Calu3 (cell line): ENCODE measurements around the gene VCX2. TPM values are rescaled to one million over a fixed set of nuclear protein-coding genes. Genes with fewer than 3 reads are reported as not detected.
"Not testable (repeated sequence)": the region's sequence is repeated elsewhere in the genome, so short reads cannot be mapped to it uniquely, and the experiment has no call there.

Source experiments
- BruUV-seq: library from RNA; stranded (reverse); fragments of 400-500 nt; replicated peaks from 2 replicates; lab custom pipeline; 2021; lab: Mats Ljungman, UMichigan
- CTCF ChIA-PET: fragments of 300-600 bp; sonication (Branson Sonifier 250); formaldehyde crosslinking; loops from one replicate; lab custom pipeline; 2022; ENCODE audit warnings: antibody characterized with exemption; lab: Charles Lee
- DNase-seq: peaks from one replicate; pipeline ENCODE4 v3.0.0; 2022
- H3K27ac Mint-ChIP-seq: one replicate; pipeline ENCODE4 v1.8.0; 2022; ENCODE audit warnings: mixed read lengths; ENCODE audit not compliant: unreplicated experiment
- H3K27me3 Mint-ChIP-seq: one replicate; pipeline ENCODE4 v1.8.0; 2022; ENCODE audit warnings: mixed read lengths; ENCODE audit not compliant: unreplicated experiment
- H3K36me3 Mint-ChIP-seq: one replicate; pipeline ENCODE4 v1.8.0; 2022; ENCODE audit warnings: mild to moderate bottlenecking, moderate library complexity, mixed read lengths; ENCODE audit not compliant: insufficient read depth, unreplicated experiment
- H3K4me1 Mint-ChIP-seq: one replicate; pipeline ENCODE4 v1.8.0; 2022; ENCODE audit warnings: mild to moderate bottlenecking, low read depth, mixed read lengths; ENCODE audit not compliant: unreplicated experiment
- H3K4me3 Mint-ChIP-seq: one replicate; pipeline ENCODE4 v1.8.0; 2022; ENCODE audit warnings: mild to moderate bottlenecking, low read depth, moderate library complexity, mixed read lengths; ENCODE audit not compliant: unreplicated experiment
- H3K9me3 Mint-ChIP-seq: one replicate; pipeline ENCODE4 v1.8.0; 2022; ENCODE audit warnings: low read depth, mixed read lengths; ENCODE audit not compliant: unreplicated experiment
- intact Hi-C: fragments of 100-400 bp; cut with micrococcal nuclease; formaldehyde crosslinking; loops from one replicate; pipeline ENCODE4 v1.10.0; 2022; ENCODE audit not compliant: unreplicated experiment
- total RNA-seq: library from RNA; stranded (reverse); gene quantifications from 2 replicates; pipeline ENCODE4 v1.2.3, GENCODE V29; 2022
- TF ChIP-seq, protein P1 (sequence below): fragments of 200-600 bp; IDR thresholded peaks from one replicate; pipeline ENCODE4 v1.8.0; 2022; ENCODE audit warnings: antibody characterized with exemption; ENCODE audit not compliant: unreplicated experiment

VCX2 gene
- total RNA-seq, 1 experiment from 2014 or later = not detected

DNA sequence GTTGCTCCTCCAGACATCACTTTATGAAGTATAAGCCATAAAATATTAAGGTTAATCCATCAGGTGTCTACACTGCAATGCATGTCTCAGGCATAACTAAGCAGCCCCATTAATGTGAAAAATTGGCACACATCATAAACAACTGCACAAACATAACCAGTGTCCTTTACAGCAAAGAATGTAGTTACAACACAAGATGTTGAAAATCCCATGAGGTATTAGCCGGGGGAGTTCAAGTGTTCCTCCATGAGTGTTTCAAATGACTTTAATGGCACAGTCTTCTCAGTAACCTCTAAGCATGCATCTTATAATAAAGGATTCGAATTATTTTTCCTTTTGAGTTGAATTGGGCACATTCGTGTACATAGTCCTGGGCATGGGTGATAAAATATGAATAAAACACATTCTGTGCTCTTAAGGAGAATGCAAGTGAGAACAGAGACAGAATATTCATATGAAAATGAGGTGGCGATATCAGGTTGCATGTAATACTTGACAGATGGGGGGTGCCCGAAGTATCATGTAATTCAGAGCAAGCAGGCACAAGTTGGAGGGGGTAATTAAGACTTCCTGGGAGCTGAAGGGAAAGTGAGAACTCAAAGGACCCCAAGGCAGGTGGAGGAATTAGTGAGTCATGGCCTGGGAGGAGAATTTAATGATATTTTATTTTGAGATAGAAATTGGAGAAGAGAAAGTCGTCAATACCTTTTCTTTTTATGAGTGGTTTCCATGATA, 18.2 kb upstream of the VCX2 start:
- TF ChIP-seq, protein P1, sequence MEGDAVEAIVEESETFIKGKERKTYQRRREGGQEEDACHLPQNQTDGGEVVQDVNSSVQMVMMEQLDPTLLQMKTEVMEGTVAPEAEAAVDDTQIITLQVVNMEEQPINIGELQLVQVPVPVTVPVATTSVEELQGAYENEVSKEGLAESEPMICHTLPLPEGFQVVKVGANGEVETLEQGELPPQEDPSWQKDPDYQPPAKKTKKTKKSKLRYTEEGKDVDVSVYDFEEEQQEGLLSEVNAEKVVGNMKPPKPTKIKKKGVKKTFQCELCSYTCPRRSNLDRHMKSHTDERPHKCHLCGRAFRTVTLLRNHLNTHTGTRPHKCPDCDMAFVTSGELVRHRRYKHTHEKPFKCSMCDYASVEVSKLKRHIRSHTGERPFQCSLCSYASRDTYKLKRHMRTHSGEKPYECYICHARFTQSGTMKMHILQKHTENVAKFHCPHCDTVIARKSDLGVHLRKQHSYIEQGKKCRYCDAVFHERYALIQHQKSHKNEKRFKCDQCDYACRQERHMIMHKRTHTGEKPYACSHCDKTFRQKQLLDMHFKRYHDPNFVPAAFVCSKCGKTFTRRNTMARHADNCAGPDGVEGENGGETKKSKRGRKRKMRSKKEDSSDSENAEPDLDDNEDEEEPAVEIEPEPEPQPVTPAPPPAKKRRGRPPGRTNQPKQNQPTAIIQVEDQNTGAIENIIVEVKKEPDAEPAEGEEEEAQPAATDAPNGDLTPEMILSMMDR = no peak
- no peaks in the 10 kb centered on the region for H3K4me1 Mint-ChIP-seq
- no peaks in the 10 kb centered on the region for H3K27me3 Mint-ChIP-seq
- peaks cover 13% of the 10 kb centered on the region for H3K9me3 Mint-ChIP-seq
- H3K27ac Mint-ChIP-seq = no peak overlapping the region
- intact Hi-C loops = no loop called here
- BruUV-seq = no TSS peak
- no peak overlapping the region for H3K4me3 Mint-ChIP-seq
- CTCF ChIA-PET = no interaction called here
- no peak for DNase-seq
- H3K36me3 Mint-ChIP-seq = no peaks in the 10 kb centered on the region

DNA sequence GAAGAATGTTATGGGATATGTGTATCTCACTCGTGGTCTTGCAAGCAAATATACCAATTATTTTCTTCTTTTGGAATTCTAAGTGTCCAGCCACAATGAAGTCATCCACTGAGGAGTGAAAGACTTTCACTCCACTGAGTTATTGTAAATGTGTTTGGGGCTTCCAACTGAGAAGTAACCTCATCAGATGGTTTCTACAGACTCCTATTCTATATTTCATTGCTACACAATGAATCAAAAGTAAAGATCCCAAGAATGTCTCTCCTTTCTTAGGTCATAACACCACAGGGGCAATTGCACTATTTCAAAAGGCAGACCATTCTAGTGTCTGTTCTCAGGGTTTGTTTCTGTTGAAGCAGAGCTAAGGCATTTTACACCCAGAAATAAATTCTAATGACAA, 12.3 kb upstream of the VCX2 start:
- BruUV-seq = no TSS peak
- TF ChIP-seq, protein P1 = no peak
- peaks cover 13% of the 10 kb centered on the region for H3K9me3 Mint-ChIP-seq
- no peak overlapping the region for H3K27ac Mint-ChIP-seq
- H3K4me3 Mint-ChIP-seq = no peak overlapping the region
- H3K4me1 Mint-ChIP-seq = no peaks in the 10 kb centered on the region
- CTCF ChIA-PET = no interaction called here
- intact Hi-C loops = no loop called here
- no peak for DNase-seq
- H3K36me3 Mint-ChIP-seq = no peaks in the 10 kb centered on the region
- no peaks in the 10 kb centered on the region for H3K27me3 Mint-ChIP-seq

DNA sequence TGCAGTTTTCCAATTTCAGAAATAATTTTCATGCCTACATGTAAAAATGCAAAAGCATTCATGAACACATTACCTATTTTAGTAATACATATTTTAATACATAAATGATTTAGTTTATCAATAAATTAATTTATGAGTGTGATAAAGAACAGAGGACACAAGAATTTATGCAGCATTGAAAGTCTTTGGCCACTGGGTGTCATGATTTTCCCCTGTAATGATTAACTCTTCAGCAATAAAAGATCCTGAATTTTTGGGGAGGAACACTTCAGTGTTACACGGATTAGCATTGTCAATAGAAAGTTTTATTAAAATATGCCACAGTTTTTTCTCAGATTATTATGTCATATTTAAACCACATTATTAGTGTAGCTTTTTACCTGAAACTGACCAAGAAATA, 8.6 kb upstream of the VCX2 start:
- no TSS peak for BruUV-seq
- no peak overlapping the region for H3K27ac Mint-ChIP-seq
- DNase-seq = no peak

DNA sequence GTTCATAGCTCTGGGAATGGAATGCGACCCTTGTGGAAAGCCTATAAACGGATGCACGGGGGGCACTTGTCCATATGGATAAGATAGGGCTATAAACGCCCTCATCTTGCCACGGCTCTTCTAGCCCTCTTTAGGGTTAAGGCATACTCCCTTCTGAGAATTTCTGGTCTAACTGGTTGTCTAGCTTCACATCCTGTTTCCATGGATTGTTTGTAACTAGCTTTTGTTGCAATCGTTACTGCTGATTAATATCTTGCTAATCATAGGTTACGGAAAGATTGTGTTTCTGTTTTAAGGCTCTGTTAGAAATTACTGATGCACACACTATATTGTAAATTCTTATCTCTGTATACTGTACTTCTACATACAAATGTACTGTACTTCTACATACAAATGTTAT, 17.1 kb downstream of the VCX2 start:
- intact Hi-C loops, H3K4me3 Mint-ChIP-seq, H3K4me1 Mint-ChIP-seq, BruUV-seq, DNase-seq, CTCF ChIA-PET, H3K27ac Mint-ChIP-seq, H3K27me3 Mint-ChIP-seq, H3K36me3 Mint-ChIP-seq: not testable (repeated sequence)
- H3K9me3 Mint-ChIP-seq = peaks cover 10% of the 10 kb centered on the region

More for the DNA sequence above, 8.6 kb upstream of the VCX2 start:
- H3K9me3 Mint-ChIP-seq = peaks cover 10% of the 10 kb centered on the region
- H3K36me3 Mint-ChIP-seq = no peaks in the 10 kb centered on the region
- intact Hi-C loops = no loop called here
- TF ChIP-seq, protein P1 = no peak
- H3K4me3 Mint-ChIP-seq = no peak overlapping the region
- CTCF ChIA-PET = no interaction called here
- no peaks in the 10 kb centered on the region for H3K4me1 Mint-ChIP-seq
- H3K27me3 Mint-ChIP-seq = no peaks in the 10 kb centered on the region

DNA sequence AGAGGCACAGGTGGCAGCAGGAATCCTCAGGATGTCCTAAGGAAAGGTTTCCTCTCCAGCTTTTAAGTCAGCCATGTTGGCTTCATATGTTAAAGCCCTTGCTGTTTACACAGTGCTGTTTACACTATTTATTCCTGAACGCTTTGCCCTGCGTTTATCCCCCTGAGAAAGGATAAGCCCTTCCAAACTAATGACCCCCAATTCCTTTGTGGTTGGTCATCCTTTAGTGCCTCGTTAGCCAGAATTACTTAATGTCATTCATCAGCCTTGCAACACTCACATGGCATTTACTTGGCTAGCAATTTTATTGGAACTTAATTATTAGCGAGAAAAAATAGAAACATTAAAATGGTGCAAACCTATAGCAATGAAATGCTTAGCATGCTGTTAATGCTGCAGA, 23.8 kb downstream of the VCX2 start:
- H3K9me3 Mint-ChIP-seq = peaks cover 13% of the 10 kb centered on the region
- no peak for DNase-seq
- CTCF ChIA-PET = no interaction called here
- no TSS peak for BruUV-seq
- H3K36me3 Mint-ChIP-seq = no peaks in the 10 kb centered on the region
- H3K27ac Mint-ChIP-seq = no peak overlapping the region
- no peaks in the 10 kb centered on the region for H3K27me3 Mint-ChIP-seq
- TF ChIP-seq, protein P1 = no peak
- H3K4me3 Mint-ChIP-seq = no peak overlapping the region
- H3K4me1 Mint-ChIP-seq = no peaks in the 10 kb centered on the region
- intact Hi-C loops = no loop called here
